ENCODE data around the gene ZNF92.
"Not testable (repeated sequence)": the region's sequence is repeated elsewhere in the genome, so short reads cannot be mapped to it uniquely, and the experiment has no call there.

The ZNF92 gene

GRCh38 chr7:65397730-65398142 is 24.1 kb downstream of the ZNF92 start:
- DNase-seq (no peak), ATAC-seq (no peak)
- no peak overlapping the region for H3K27ac Mint-ChIP-seq
- peaks cover 52% of the 10 kb centered on the region for H3K9me3 Mint-ChIP-seq
- H3K27me3 Mint-ChIP-seq: no peaks in the 10 kb centered on the region
- peaks cover 79% of the 10 kb centered on the region for H3K36me3 Mint-ChIP-seq (ENCODE audit: low read depth)
- H3K4me1 Mint-ChIP-seq: peaks cover 8% of the 10 kb centered on the region
- H3K4me3 Mint-ChIP-seq: no peak overlapping the region

- H3K27ac Mint-ChIP-seq, DNase-seq, H3K4me3 Mint-ChIP-seq, H3K4me1 Mint-ChIP-seq, H3K27me3 Mint-ChIP-seq, ATAC-seq: not testable (repeated sequence)
- H3K9me3 Mint-ChIP-seq: peaks cover 56% of the 10 kb centered on the region
- H3K36me3 Mint-ChIP-seq (ENCODE audit: low read depth): peaks cover 77% of the 10 kb centered on the region
Measured at GRCh38 chr7:65398671-65399070, 25.0 kb downstream of the ZNF92 start.

GRCh38 chr7:65399101-65399500 is 25.4 kb downstream of the ZNF92 start:
- not testable (repeated sequence) for ATAC-seq, H3K4me3 Mint-ChIP-seq, H3K27ac Mint-ChIP-seq, H3K4me1 Mint-ChIP-seq, H3K27me3 Mint-ChIP-seq, DNase-seq
- Mint-ChIP-seq H3K9me3 (peaks cover 55% of the 10 kb centered on the region), H3K36me3 (ENCODE audit: low read depth) (peaks cover 76% of the 10 kb centered on the region)

GRCh38 chr7:65404020-65404419 is 30.4 kb downstream of the ZNF92 start:
- DNase-seq: no peak
- Mint-ChIP-seq H3K4me1 (no peaks in the 10 kb centered on the region), H3K27me3 (peaks cover 2% of the 10 kb centered on the region), H3K4me3 (no peak overlapping the region), H3K9me3 (peaks cover 64% of the 10 kb centered on the region), H3K27ac (no peak overlapping the region), H3K36me3 (ENCODE audit: low read depth) (peaks cover 40% of the 10 kb centered on the region)
- ATAC-seq: no peak

- ATAC-seq, DNase-seq, H3K4me1 Mint-ChIP-seq, H3K4me3 Mint-ChIP-seq, H3K27ac Mint-ChIP-seq, H3K27me3 Mint-ChIP-seq: not testable (repeated sequence)
- Mint-ChIP-seq H3K9me3 (peaks cover 46% of the 10 kb centered on the region), H3K36me3 (ENCODE audit: low read depth) (peaks cover 23% of the 10 kb centered on the region)
Measured at GRCh38 chr7:65406706-65407105, 33.1 kb downstream of the ZNF92 start.

GRCh38 chr7:65409363-65409762 is 35.7 kb downstream of the ZNF92 start:
- ATAC-seq (no peak), DNase-seq (no peak)
- H3K36me3 Mint-ChIP-seq (ENCODE audit: low read depth): peaks cover 9% of the 10 kb centered on the region
- no peak overlapping the region for H3K4me3 Mint-ChIP-seq
- H3K4me1 Mint-ChIP-seq: no peaks in the 10 kb centered on the region
- H3K27ac Mint-ChIP-seq: no peak overlapping the region
- peaks cover 2% of the 10 kb centered on the region for H3K27me3 Mint-ChIP-seq
- peaks cover 37% of the 10 kb centered on the region for H3K9me3 Mint-ChIP-seq

GRCh38 chr7:65411249-65411648 is 37.6 kb downstream of the ZNF92 start:
- Mint-ChIP-seq H3K27me3 (peaks cover 4% of the 10 kb centered on the region), H3K4me1 (no peaks in the 10 kb centered on the region), H3K4me3 (no peak overlapping the region), H3K36me3 (ENCODE audit: low read depth) (peaks cover 8% of the 10 kb centered on the region), H3K27ac (no peak overlapping the region), H3K9me3 (peaks cover 24% of the 10 kb centered on the region)
- ATAC-seq (no peak), DNase-seq (no peak)

- Mint-ChIP-seq H3K27me3 (peaks cover 3% of the 10 kb centered on the region), H3K9me3 (peaks cover 26% of the 10 kb centered on the region), H3K4me1 (no peaks in the 10 kb centered on the region), H3K4me3 (no peak overlapping the region), H3K27ac (no peak overlapping the region), H3K36me3 (ENCODE audit: low read depth) (no peaks in the 10 kb centered on the region)
- no peak for ATAC-seq
- no peak for DNase-seq
Measured at GRCh38 chr7:65422670-65423069, 49.0 kb downstream of the ZNF92 start.

GRCh38 chr7:65423286-65423685 is 49.6 kb downstream of the ZNF92 start:
- not testable (repeated sequence) for H3K4me1 Mint-ChIP-seq; DNase-seq; H3K4me3 Mint-ChIP-seq; ATAC-seq; H3K27ac Mint-ChIP-seq; H3K27me3 Mint-ChIP-seq; H3K36me3 Mint-ChIP-seq (ENCODE audit: low read depth)
- peaks cover 31% of the 10 kb centered on the region for H3K9me3 Mint-ChIP-seq

- Mint-ChIP-seq H3K27ac (no peak overlapping the region), H3K36me3 (ENCODE audit: low read depth) (no peaks in the 10 kb centered on the region), H3K4me1 (peaks cover 2% of the 10 kb centered on the region), H3K27me3 (no peaks in the 10 kb centered on the region), H3K9me3 (peaks cover 48% of the 10 kb centered on the region), H3K4me3 (no peak overlapping the region)
- ATAC-seq (no peak), DNase-seq (no peak)
Measured at GRCh38 chr7:65429642-65430343, 56.1 kb downstream of the ZNF92 start.

- ATAC-seq (no peak), DNase-seq (no peak)
- H3K36me3 Mint-ChIP-seq (ENCODE audit: low read depth): no peaks in the 10 kb centered on the region
- no peak overlapping the region for H3K4me3 Mint-ChIP-seq
- no peak overlapping the region for H3K27ac Mint-ChIP-seq
- peaks cover 2% of the 10 kb centered on the region for H3K4me1 Mint-ChIP-seq
- peaks cover 42% of the 10 kb centered on the region for H3K9me3 Mint-ChIP-seq
- H3K27me3 Mint-ChIP-seq: peaks cover under 1% of the 10 kb centered on the region
Measured at GRCh38 chr7:65430344-65431186, 56.9 kb downstream of the ZNF92 start.

GRCh38 chr7:65434307-65434706 is 60.7 kb downstream of the ZNF92 start:
- Mint-ChIP-seq H3K36me3 (ENCODE audit: low read depth) (no peaks in the 10 kb centered on the region), H3K4me3 (no peak overlapping the region), H3K9me3 (peaks cover 12% of the 10 kb centered on the region), H3K27ac (no peak overlapping the region), H3K27me3 (peaks cover 5% of the 10 kb centered on the region), H3K4me1 (peaks cover 2% of the 10 kb centered on the region)
- DNase-seq: no peak
- no peak for ATAC-seq

GRCh38 chr7:65436163-65436562 is 62.5 kb downstream of the ZNF92 start:
- Mint-ChIP-seq H3K4me3 (no peak overlapping the region), H3K4me1 (peaks cover 2% of the 10 kb centered on the region)
- no peak for ATAC-seq

GRCh38 chr7:65438598-65438997 is 64.9 kb downstream of the ZNF92 start:
- Mint-ChIP-seq H3K4me3 (no peak overlapping the region), H3K9me3 (peaks cover 2% of the 10 kb centered on the region), H3K27me3 (peaks cover 8% of the 10 kb centered on the region), H3K27ac (no peak overlapping the region), H3K36me3 (ENCODE audit: low read depth) (no peaks in the 10 kb centered on the region), H3K4me1 (peaks cover 6% of the 10 kb centered on the region)
- no peak for DNase-seq
- ATAC-seq: no peak

More at GRCh38 chr7:65436163-65436562, 62.5 kb downstream of the ZNF92 start:
- H3K9me3 Mint-ChIP-seq: peaks cover 11% of the 10 kb centered on the region
- DNase-seq: no peak
- H3K36me3 Mint-ChIP-seq (ENCODE audit: low read depth): no peaks in the 10 kb centered on the region
- H3K27ac Mint-ChIP-seq: no peak overlapping the region
- peaks cover 5% of the 10 kb centered on the region for H3K27me3 Mint-ChIP-seq

GRCh38 chr7:65441010-65441409 is 67.4 kb downstream of the ZNF92 start:
- no peaks in the 10 kb centered on the region for H3K9me3 Mint-ChIP-seq
- peaks cover 6% of the 10 kb centered on the region for H3K4me1 Mint-ChIP-seq
- no peak overlapping the region for H3K4me3 Mint-ChIP-seq
- H3K27me3 Mint-ChIP-seq: peaks cover 6% of the 10 kb centered on the region
- DNase-seq: no peak
- H3K36me3 Mint-ChIP-seq (ENCODE audit: low read depth): no peaks in the 10 kb centered on the region
- ATAC-seq: no peak
- no peak overlapping the region for H3K27ac Mint-ChIP-seq

Data from activated naive CD8-positive, alpha-beta T cell treated with anti-CD3 and anti-CD28 coated beads, Interleukin-2, amount 50 U/mL, for 24 hours (primary cell).